HepG2 (cell line): ENCODE results near the gene PLEKHA3. TPM values are rescaled to one million over a fixed set of nuclear protein-coding genes. Genes with fewer than 3 reads are reported as not detected.
A peak's percentile ranks its signal among the peaks of the same experiment; 100 is the strongest.

Experiments
- BHLHE40 ChIP-seq: IDR thresholded peaks from 2 replicates; pipeline ENCODE4 v1.6.1; 2011; ENCODE audit warnings: low read length, improper control_type of control experiment
- FOSL2 ChIP-seq: sonication (generic); formaldehyde crosslinking; IDR thresholded peaks from 2 replicates; pipeline ENCODE4 v1.4.0; 2020; ENCODE audit warnings: missing genetic modification reagents
- GABPA ChIP-seq, 2 experiments: IDR thresholded peaks; 2 replicates each; pipeline ENCODE4 v1.6.1; 2011 to 2016; ENCODE audit warnings: low read depth in 2 of 2, low read length in 1 of 2, missing biosample characterization in 1 of 2, missing genetic modification characterization in 1 of 2
- KDM5B ChIP-seq: sonication (generic); formaldehyde crosslinking; IDR thresholded peaks from 2 replicates; pipeline ENCODE4 v1.4.0; 2020; ENCODE audit warnings: missing genetic modification reagents, mild to moderate bottlenecking, borderline replicate concordance
- MZF1 ChIP-seq: sonication (generic); formaldehyde crosslinking; IDR thresholded peaks from 2 replicates; pipeline ENCODE4 v1.8.1; 2023; ENCODE audit warnings: mild to moderate bottlenecking, missing genetic modification reagents, borderline replicate concordance
- REXO4 ChIP-seq: sonication (generic); formaldehyde crosslinking; IDR thresholded peaks from 2 replicates; pipeline ENCODE4 v1.8.0; 2022; ENCODE audit warnings: missing genetic modification reagents, mild to moderate bottlenecking, borderline replicate concordance
- SIX4 ChIP-seq: sonication (generic); formaldehyde crosslinking; IDR thresholded peaks from 2 replicates; pipeline ENCODE4 v1.4.0; 2020; ENCODE audit warnings: missing genetic modification reagents
- SUZ12 ChIP-seq: fragments of 150-350 bp; IDR thresholded peaks from 2 replicates; pipeline ENCODE4 v1.6.1; 2014; ENCODE audit warnings: low read depth, low read length
- TBP ChIP-seq: sonication (generic); formaldehyde crosslinking; IDR thresholded peaks from 2 replicates; pipeline ENCODE4 v1.5.0; 2020; ENCODE audit warnings: missing genetic modification reagents
- TBX3 ChIP-seq: fragments of 450-650 bp; IDR thresholded peaks from 2 replicates; pipeline ENCODE4 v1.6.1; 2017; ENCODE audit warnings: antibody characterized with exemption, mild to moderate bottlenecking, inconsistent platforms, borderline replicate concordance
- ZBTB1 ChIP-seq: sonication (generic); formaldehyde crosslinking; IDR thresholded peaks from 2 replicates; pipeline ENCODE4 v1.4.0; 2020; ENCODE audit warnings: missing genetic modification reagents, borderline replicate concordance
- ZBTB46 ChIP-seq: sonication (generic); formaldehyde crosslinking; IDR thresholded peaks from 2 replicates; pipeline ENCODE4 v1.4.0; 2020; ENCODE audit warnings: mild to moderate bottlenecking, missing genetic modification reagents, borderline replicate concordance
- ZBTB7A ChIP-seq: sonication (generic); formaldehyde crosslinking; IDR thresholded peaks from 2 replicates; pipeline ENCODE4 v1.8.0; 2022; ENCODE audit warnings: mild to moderate bottlenecking, missing genetic modification reagents
- ZNF235 ChIP-seq: sonication (generic); formaldehyde crosslinking; IDR thresholded peaks from 2 replicates; pipeline ENCODE4 v1.8.1; 2023; ENCODE audit warnings: mild to moderate bottlenecking, missing genetic modification reagents, borderline replicate concordance
- ZNF251 ChIP-seq: sonication (generic); formaldehyde crosslinking; IDR thresholded peaks from 2 replicates; pipeline ENCODE4 v1.9.0; 2021; ENCODE audit warnings: mild to moderate bottlenecking, missing genetic modification reagents
- ZNF646 ChIP-seq: sonication (generic); formaldehyde crosslinking; IDR thresholded peaks from 2 replicates; pipeline ENCODE4 v1.9.0; 2021; ENCODE audit warnings: mild to moderate bottlenecking, missing genetic modification reagents
- ZNF660 ChIP-seq: sonication (generic); formaldehyde crosslinking; IDR thresholded peaks from 2 replicates; pipeline ENCODE4 v1.5.1; 2020; ENCODE audit warnings: mild to moderate bottlenecking, low read depth, missing genetic modification reagents, borderline replicate concordance
- ZNF773 ChIP-seq: sonication (generic); formaldehyde crosslinking; IDR thresholded peaks from 2 replicates; pipeline ENCODE4 v1.4.0; 2020; ENCODE audit warnings: missing genetic modification reagents, borderline replicate concordance
- ZNF883 ChIP-seq: sonication (generic); formaldehyde crosslinking; IDR thresholded peaks from 2 replicates; pipeline ENCODE4 v1.5.1; 2020; ENCODE audit warnings: mild to moderate bottlenecking, missing genetic modification reagents; ENCODE audit errors: not compliant biosample characterization
- ZSCAN31 ChIP-seq: sonication (generic); formaldehyde crosslinking; IDR thresholded peaks from 2 replicates; pipeline ENCODE4 v1.5.0; 2020; ENCODE audit warnings: low read depth, mild to moderate bottlenecking, missing genetic modification reagents
- polyA plus RNA-seq, 8 experiments: library from polyadenylated mRNA; depleted of rRNA in 3 of 8; stranded (reverse) in 7 of 8; unstranded in 1 of 8; fragments of >200 nt; fragmentation: Illumina TruSeq in 4 of 8; extraction: Trizol in 4 of 8; gene quantifications; 2 replicates each; pipeline versions ENCODE4 v1.2.1 to v1.2.3, GENCODE V29; 2011 to 2016; ENCODE audit warnings: low read depth in 4 of 8, missing spikeins in 1 of 8, mixed read lengths in 1 of 8; ENCODE audit not compliant: insufficient read depth in 1 of 8
- total RNA-seq, 5 experiments: library from RNA; depleted of rRNA; stranded (reverse); fragments of >200 nt; fragmentation: Illumina TruSeq; extraction: Trizol; gene quantifications; 2 replicates each; pipeline ENCODE4 v1.2.3, GENCODE V29; 2016; ENCODE audit warnings: low read depth in 1 of 5

Gene PLEKHA3
- total and polyA plus RNA-seq, 2 of the 13 experiments (the other 11 are each of a cell fraction or from before 2014, with no cell fraction given): 11.7 to 23.1 TPM

- TF ChIP-seq ZNF646 (CRISPR knock-in tag) (peak; percentile 78), SIX4 (CRISPR knock-in tag) (peak; percentile 64; the same call in 1 of the 2 replicates), TBP (CRISPR knock-in tag) (no peak), ZBTB7A (no peak), ZNF883 (peak; percentile 90), ZSCAN31 (no peak), BHLHE40 (no peak), REXO4 (CRISPR knock-in tag) (no peak), GABPA (IDR thresholded peaks at IDR 0.05; ENCODE audit: low read depth, low read length) (no peak), GABPA (CRISPR knock-in tag; IDR thresholded peaks at IDR 0.05; ENCODE audit: low read depth) (0 out of 2 replicates have a peak, but pooled peaks have one; percentile 28), MZF1 (CRISPR knock-in tag) (no peak; the same call in 1 of the 2 replicates), ZNF660 (CRISPR knock-in tag) (no peak), ZNF251 (CRISPR knock-in tag) (peak; percentile 10; the same call in 1 of the 2 replicates), SUZ12 (no peak), ZBTB46 (CRISPR knock-in tag) (no peak), FOSL2 (CRISPR knock-in tag) (peak; percentile 44; the same call in 1 of the 2 replicates), ZNF773 (CRISPR knock-in tag) (no peak), ZNF235 (CRISPR knock-in tag) (peak; percentile 80; the same call in 1 of the 2 replicates), ZBTB1 (CRISPR knock-in tag) (peak; percentile 86; the same call in 1 of the 2 replicates), KDM5B (peak; percentile 69; the same call in 1 of the 2 replicates), TBX3 (no peak)
These were observed 1.6 kb upstream of the PLEKHA3 start, which contains the start of gene FKBP7 (continued) for GRCh38 chr2:178478439-178479274.
